ENCODE measurements around the gene TPM2.

DNA sequence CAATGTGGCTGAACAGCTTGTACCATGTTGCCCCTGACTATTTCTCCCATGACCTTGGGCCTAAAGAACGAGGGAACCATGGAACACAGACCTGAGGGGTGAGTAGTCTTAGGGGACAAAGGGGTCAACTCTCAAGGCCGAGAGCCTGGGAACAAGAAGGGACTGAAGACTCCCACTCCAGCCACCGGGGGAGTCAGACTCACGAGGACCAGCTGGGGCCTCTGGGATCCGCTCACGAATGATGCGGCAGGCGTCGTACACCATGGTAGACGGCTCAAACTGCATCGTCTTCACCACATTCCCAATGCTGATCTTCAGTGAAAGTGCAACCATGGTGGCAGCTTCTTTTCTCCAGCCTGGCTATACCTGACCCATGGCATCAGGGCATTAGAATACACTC is 35.6 kb upstream of the TPM2 start:
- TF ChIP-seq EP300 (IDR thresholded peaks at IDR 0.05; ENCODE audit: borderline replicate concordance in 1 of 2, low read depth in 1 of 2, low read length in 1 of 2) (no peak), RFX5 (IDR thresholded peaks at IDR 0.05; ENCODE audit: low read length) (no peak), SMC3 (IDR thresholded peaks at IDR 0.05; ENCODE audit: low read depth, low read length) (no peak)
- TF ChIP-seq, protein P1, sequence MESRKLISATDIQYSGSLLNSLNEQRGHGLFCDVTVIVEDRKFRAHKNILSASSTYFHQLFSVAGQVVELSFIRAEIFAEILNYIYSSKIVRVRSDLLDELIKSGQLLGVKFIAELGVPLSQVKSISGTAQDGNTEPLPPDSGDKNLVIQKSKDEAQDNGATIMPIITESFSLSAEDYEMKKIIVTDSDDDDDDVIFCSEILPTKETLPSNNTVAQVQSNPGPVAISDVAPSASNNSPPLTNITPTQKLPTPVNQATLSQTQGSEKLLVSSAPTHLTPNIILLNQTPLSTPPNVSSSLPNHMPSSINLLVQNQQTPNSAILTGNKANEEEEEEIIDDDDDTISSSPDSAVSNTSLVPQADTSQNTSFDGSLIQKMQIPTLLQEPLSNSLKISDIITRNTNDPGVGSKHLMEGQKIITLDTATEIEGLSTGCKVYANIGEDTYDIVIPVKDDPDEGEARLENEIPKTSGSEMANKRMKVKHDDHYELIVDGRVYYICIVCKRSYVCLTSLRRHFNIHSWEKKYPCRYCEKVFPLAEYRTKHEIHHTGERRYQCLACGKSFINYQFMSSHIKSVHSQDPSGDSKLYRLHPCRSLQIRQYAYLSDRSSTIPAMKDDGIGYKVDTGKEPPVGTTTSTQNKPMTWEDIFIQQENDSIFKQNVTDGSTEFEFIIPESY (IDR thresholded peaks at IDR 0.05; ENCODE audit: borderline replicate concordance, low read depth), result no peak
- TF ChIP-seq, protein P2, sequence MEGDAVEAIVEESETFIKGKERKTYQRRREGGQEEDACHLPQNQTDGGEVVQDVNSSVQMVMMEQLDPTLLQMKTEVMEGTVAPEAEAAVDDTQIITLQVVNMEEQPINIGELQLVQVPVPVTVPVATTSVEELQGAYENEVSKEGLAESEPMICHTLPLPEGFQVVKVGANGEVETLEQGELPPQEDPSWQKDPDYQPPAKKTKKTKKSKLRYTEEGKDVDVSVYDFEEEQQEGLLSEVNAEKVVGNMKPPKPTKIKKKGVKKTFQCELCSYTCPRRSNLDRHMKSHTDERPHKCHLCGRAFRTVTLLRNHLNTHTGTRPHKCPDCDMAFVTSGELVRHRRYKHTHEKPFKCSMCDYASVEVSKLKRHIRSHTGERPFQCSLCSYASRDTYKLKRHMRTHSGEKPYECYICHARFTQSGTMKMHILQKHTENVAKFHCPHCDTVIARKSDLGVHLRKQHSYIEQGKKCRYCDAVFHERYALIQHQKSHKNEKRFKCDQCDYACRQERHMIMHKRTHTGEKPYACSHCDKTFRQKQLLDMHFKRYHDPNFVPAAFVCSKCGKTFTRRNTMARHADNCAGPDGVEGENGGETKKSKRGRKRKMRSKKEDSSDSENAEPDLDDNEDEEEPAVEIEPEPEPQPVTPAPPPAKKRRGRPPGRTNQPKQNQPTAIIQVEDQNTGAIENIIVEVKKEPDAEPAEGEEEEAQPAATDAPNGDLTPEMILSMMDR (IDR thresholded peaks at IDR 0.05), result no peak
- TF ChIP-seq, protein P3, sequence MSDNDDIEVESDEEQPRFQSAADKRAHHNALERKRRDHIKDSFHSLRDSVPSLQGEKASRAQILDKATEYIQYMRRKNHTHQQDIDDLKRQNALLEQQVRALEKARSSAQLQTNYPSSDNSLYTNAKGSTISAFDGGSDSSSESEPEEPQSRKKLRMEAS (IDR thresholded peaks at IDR 0.05; ENCODE audit: low read depth), result no peak

Data from SK-N-SH (cell line).